WTC11 (cell line): Measurements from ENCODE around the gene NPHP3. TPM values are rescaled to one million over a fixed set of nuclear protein-coding genes. Genes with fewer than 3 reads are reported as not detected.

Source experiments
- ATAC-seq: fragments of 200-7000 bp; cut with Tn5 transposase; 2 replicates; pipeline ENCODE4 v1.10.0; 2021; ENCODE audit warnings: mild to moderate bottlenecking, moderate library complexity
- CTCF ChIA-PET: fragments of 300-600 bp; sonication (Branson Sonifier 250); formaldehyde crosslinking; loops from one replicate; lab custom pipeline; 2021; ENCODE audit warnings: antibody characterized with exemption; lab: Charles Lee
- POLR2A ChIA-PET: fragments of 350-600 bp; sonication (Branson Sonifier 250); formaldehyde crosslinking; loops from one replicate; lab custom pipeline; 2021; ENCODE audit warnings: antibody characterized with exemption; lab: Charles Lee
- DNase-seq: peaks from one replicate; pipeline ENCODE4 v3.0.0; 2021; ENCODE audit warnings: low spot score
- H3K27ac Mint-ChIP-seq: 2 replicates; pipeline ENCODE4 v1.8.0; 2021; ENCODE audit warnings: mixed read lengths
- H3K27me3 Mint-ChIP-seq: 2 replicates; pipeline ENCODE4 v1.8.0; 2021; ENCODE audit warnings: low read depth, mild to moderate bottlenecking, moderate library complexity, mixed read lengths
- H3K36me3 Mint-ChIP-seq: 2 replicates; pipeline ENCODE4 v1.8.0; 2021; ENCODE audit warnings: mixed read lengths
- H3K4me1 Mint-ChIP-seq: 2 replicates; pipeline ENCODE4 v1.8.0; 2022; ENCODE audit warnings: mixed read lengths
- H3K4me3 Mint-ChIP-seq: 2 replicates; pipeline ENCODE4 v1.8.0; 2021; ENCODE audit warnings: mild to moderate bottlenecking, moderate library complexity, mixed read lengths
- H3K9me3 Mint-ChIP-seq: 2 replicates; pipeline ENCODE4 v1.8.0; 2021; ENCODE audit warnings: mixed read lengths
- CDX4 ChIP-seq: fragments of 250-450 bp; sonication (Bioruptor Pico); IDR thresholded peaks from 2 replicates; pipeline ENCODE4 v1.9.0; 2021; ENCODE audit warnings: moderate library complexity, mild to moderate bottlenecking, inconsistent platforms, borderline replicate concordance
- CREB1 ChIP-seq: sonication (generic); formaldehyde crosslinking; IDR thresholded peaks from 2 replicates; pipeline ENCODE4 v1.8.0; 2023; ENCODE audit warnings: mild to moderate bottlenecking, missing genetic modification reagents
- E2F1 ChIP-seq: sonication (generic); formaldehyde crosslinking; IDR thresholded peaks from 2 replicates; pipeline ENCODE4 v1.8.0; 2022; ENCODE audit warnings: mild to moderate bottlenecking, missing genetic modification reagents
- E2F5 ChIP-seq: sonication (generic); formaldehyde crosslinking; IDR thresholded peaks from 2 replicates; pipeline ENCODE4 v1.8.1; 2022; ENCODE audit warnings: mild to moderate bottlenecking, moderate library complexity, missing genetic modification reagents
- ELF4 ChIP-seq: sonication (generic); formaldehyde crosslinking; IDR thresholded peaks from 2 replicates; pipeline ENCODE4 v1.8.1; 2022; ENCODE audit warnings: low read depth, mild to moderate bottlenecking, moderate library complexity, missing genetic modification reagents
- GABPB1 ChIP-seq: sonication (generic); formaldehyde crosslinking; IDR thresholded peaks from 2 replicates; pipeline ENCODE4 v1.8.1; 2023; ENCODE audit warnings: mild to moderate bottlenecking, missing genetic modification reagents
- NR3C1 ChIP-seq: sonication (generic); formaldehyde crosslinking; conservative IDR thresholded peaks from 2 replicates; pipeline ENCODE4 v1.8.1; 2023; ENCODE audit warnings: low read depth, mild to moderate bottlenecking, missing genetic modification reagents
- PREB ChIP-seq: sonication (generic); formaldehyde crosslinking; IDR thresholded peaks from 2 replicates; pipeline ENCODE4 v1.8.1; 2022; ENCODE audit warnings: mild to moderate bottlenecking, missing genetic modification reagents, moderate library complexity, borderline replicate concordance
- PRRX2 ChIP-seq: fragments of 250-450 bp; sonication (Bioruptor Pico); IDR thresholded peaks from 2 replicates; pipeline ENCODE4 v1.8.0; 2021; ENCODE audit warnings: mild to moderate bottlenecking
- SMAD3 ChIP-seq: sonication (generic); formaldehyde crosslinking; IDR thresholded peaks from 2 replicates; pipeline ENCODE4 v1.8.0; 2022; ENCODE audit warnings: missing genetic modification reagents, mild to moderate bottlenecking, borderline replicate concordance
- SP1 ChIP-seq: sonication (generic); formaldehyde crosslinking; conservative IDR thresholded peaks from 2 replicates; pipeline ENCODE4 v1.8.1; 2022; ENCODE audit warnings: missing genetic modification reagents
- TCF7 ChIP-seq: sonication (generic); formaldehyde crosslinking; IDR thresholded peaks from 2 replicates; pipeline ENCODE4 v1.8.0; 2022; ENCODE audit warnings: mild to moderate bottlenecking, low read depth, missing genetic modification reagents, moderate library complexity
- TEAD4 ChIP-seq: sonication (generic); formaldehyde crosslinking; IDR thresholded peaks from 2 replicates; pipeline ENCODE4 v1.8.0; 2022; ENCODE audit warnings: mild to moderate bottlenecking, missing genetic modification reagents
- TP53 ChIP-seq: sonication (generic); formaldehyde crosslinking; IDR thresholded peaks from 2 replicates; pipeline ENCODE4 v1.8.1; 2023; ENCODE audit warnings: mild to moderate bottlenecking, missing genetic modification reagents
- ZNF416 ChIP-seq: fragments of 250-450 bp; sonication (Bioruptor Pico); IDR thresholded peaks from 2 replicates; pipeline ENCODE4 v1.9.0; 2021; ENCODE audit warnings: mild to moderate bottlenecking, inconsistent platforms
- ZNF423 ChIP-seq: fragments of 250-450 bp; sonication (Bioruptor Pico); IDR thresholded peaks from 2 replicates; pipeline ENCODE4 v2.1.2; 2022; ENCODE audit warnings: mild to moderate bottlenecking, moderate library complexity
- ZNF532 ChIP-seq: fragments of 250-450 bp; sonication (Bioruptor Pico); IDR thresholded peaks from 2 replicates; pipeline ENCODE4 v1.9.0; 2021; ENCODE audit warnings: mild to moderate bottlenecking, borderline replicate concordance
- total RNA-seq: library from RNA; stranded (reverse); gene quantifications from 3 replicates; pipeline ENCODE4 v1.2.3, GENCODE V29; 2021
- TF ChIP-seq, protein P1 (sequence below): fragments of 250-450 bp; sonication (Bioruptor Pico); IDR thresholded peaks from 2 replicates; pipeline ENCODE4 v1.8.0; 2021; ENCODE audit warnings: mild to moderate bottlenecking
- TF ChIP-seq, protein P2 (sequence below): sonication (generic); formaldehyde crosslinking; IDR thresholded peaks from 2 replicates; pipeline ENCODE4 v1.8.0; 2023; ENCODE audit warnings: mild to moderate bottlenecking, missing genetic modification reagents
- TF ChIP-seq, protein P3 (sequence below): fragments of 250-450 bp; sonication (Bioruptor Pico); IDR thresholded peaks from 2 replicates; pipeline ENCODE4 v1.9.0; 2021; ENCODE audit warnings: mild to moderate bottlenecking

NPHP3 gene
- total RNA-seq, 1 experiment from 2014 or later = 15.4 TPM

GRCh38 chr3:132657869-132658747 lies 64.1 kb downstream of the NPHP3 start:
- no peaks in the 10 kb centered on the region for H3K36me3 Mint-ChIP-seq
- ATAC-seq (no peak), DNase-seq (no peak)
- no peaks in the 10 kb centered on the region for H3K9me3 Mint-ChIP-seq
- H3K27me3 Mint-ChIP-seq = no peaks in the 10 kb centered on the region
- H3K27ac Mint-ChIP-seq = no peak overlapping the region
- CTCF ChIA-PET = interaction anchor here (0.7 to 3.3 kb wide), 9 partner anchors 12 to 811 kb away, joined by 3 to 17 read pairs (median 5); partner anchors contain the start of gene DNAJC13
- H3K4me1 Mint-ChIP-seq = peaks cover 18% of the 10 kb centered on the region
- POLR2A ChIA-PET = no interaction called here
- H3K4me3 Mint-ChIP-seq = peak overlapping the region; percentile 86
- no peak for TF ChIP-seq TEAD4 (CRISPR knock-in tag)
- TF ChIP-seq PREB (CRISPR knock-in tag) = no peak
- TF ChIP-seq SP1 = no peak
- no peak for TF ChIP-seq SMAD3
- TF ChIP-seq GABPB1 = peak; percentile 48; the same call in 1 of the 2 replicates
- TF ChIP-seq ELF4 (CRISPR knock-in tag) = no peak
- TF ChIP-seq PRRX2 (CRISPR knock-in tag) = no peak
- TF ChIP-seq CDX4 = no peak
- TF ChIP-seq, protein P1, sequence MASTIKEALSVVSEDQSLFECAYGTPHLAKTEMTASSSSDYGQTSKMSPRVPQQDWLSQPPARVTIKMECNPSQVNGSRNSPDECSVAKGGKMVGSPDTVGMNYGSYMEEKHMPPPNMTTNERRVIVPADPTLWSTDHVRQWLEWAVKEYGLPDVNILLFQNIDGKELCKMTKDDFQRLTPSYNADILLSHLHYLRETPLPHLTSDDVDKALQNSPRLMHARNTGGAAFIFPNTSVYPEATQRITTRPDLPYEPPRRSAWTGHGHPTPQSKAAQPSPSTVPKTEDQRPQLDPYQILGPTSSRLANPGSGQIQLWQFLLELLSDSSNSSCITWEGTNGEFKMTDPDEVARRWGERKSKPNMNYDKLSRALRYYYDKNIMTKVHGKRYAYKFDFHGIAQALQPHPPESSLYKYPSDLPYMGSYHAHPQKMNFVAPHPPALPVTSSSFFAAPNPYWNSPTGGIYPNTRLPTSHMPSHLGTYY (CRISPR knock-in tag) = no peak

- Mint-ChIP-seq H3K27me3 (no peaks in the 10 kb centered on the region), H3K27ac (no peak overlapping the region), H3K36me3 (no peaks in the 10 kb centered on the region), H3K4me1 (peaks cover 9% of the 10 kb centered on the region), H3K9me3 (no peaks in the 10 kb centered on the region), H3K4me3 (no peak overlapping the region)
- POLR2A ChIA-PET = no interaction called here
- ATAC-seq = no peak
- no peak for DNase-seq
- CTCF ChIA-PET = no interaction called here
- TF ChIP-seq NR3C1 (CRISPR knock-in tag) (no peak), TP53 (CRISPR knock-in tag) (no peak), TCF7 (CRISPR knock-in tag) (no peak), PRRX2 (CRISPR knock-in tag) (no peak), E2F5 (CRISPR knock-in tag) (no peak), ZNF423 (CRISPR knock-in tag) (no peak), E2F1 (CRISPR knock-in tag) (no peak), ZNF532 (CRISPR knock-in tag) (no peak), CREB1 (no peak), ZNF416 (CRISPR knock-in tag) (no peak), PREB (CRISPR knock-in tag) (no peak)
- TF ChIP-seq, protein P2, sequence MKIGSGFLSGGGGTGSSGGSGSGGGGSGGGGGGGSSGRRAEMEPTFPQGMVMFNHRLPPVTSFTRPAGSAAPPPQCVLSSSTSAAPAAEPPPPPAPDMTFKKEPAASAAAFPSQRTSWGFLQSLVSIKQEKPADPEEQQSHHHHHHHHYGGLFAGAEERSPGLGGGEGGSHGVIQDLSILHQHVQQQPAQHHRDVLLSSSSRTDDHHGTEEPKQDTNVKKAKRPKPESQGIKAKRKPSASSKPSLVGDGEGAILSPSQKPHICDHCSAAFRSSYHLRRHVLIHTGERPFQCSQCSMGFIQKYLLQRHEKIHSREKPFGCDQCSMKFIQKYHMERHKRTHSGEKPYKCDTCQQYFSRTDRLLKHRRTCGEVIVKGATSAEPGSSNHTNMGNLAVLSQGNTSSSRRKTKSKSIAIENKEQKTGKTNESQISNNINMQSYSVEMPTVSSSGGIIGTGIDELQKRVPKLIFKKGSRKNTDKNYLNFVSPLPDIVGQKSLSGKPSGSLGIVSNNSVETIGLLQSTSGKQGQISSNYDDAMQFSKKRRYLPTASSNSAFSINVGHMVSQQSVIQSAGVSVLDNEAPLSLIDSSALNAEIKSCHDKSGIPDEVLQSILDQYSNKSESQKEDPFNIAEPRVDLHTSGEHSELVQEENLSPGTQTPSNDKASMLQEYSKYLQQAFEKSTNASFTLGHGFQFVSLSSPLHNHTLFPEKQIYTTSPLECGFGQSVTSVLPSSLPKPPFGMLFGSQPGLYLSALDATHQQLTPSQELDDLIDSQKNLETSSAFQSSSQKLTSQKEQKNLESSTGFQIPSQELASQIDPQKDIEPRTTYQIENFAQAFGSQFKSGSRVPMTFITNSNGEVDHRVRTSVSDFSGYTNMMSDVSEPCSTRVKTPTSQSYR = no peak
- TF ChIP-seq, protein P3, sequence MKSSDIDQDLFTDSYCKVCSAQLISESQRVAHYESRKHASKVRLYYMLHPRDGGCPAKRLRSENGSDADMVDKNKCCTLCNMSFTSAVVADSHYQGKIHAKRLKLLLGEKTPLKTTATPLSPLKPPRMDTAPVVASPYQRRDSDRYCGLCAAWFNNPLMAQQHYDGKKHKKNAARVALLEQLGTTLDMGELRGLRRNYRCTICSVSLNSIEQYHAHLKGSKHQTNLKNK (CRISPR knock-in tag) = no peak
These were observed 66.7 kb downstream of the NPHP3 start for GRCh38 chr3:132655471-132655870.
